Endodermal cell (in vitro differentiated cells): ENCODE data around the gene DIPK1A. TPM values are rescaled to one million over a fixed set of nuclear protein-coding genes. Genes with fewer than 3 reads are reported as not detected.

Experiments used
- DNase-seq: peaks from one replicate; pipeline ENCODE4 v3.0.0-alpha.2; 2017
- H3K27ac ChIP-seq: 2 replicates; pipeline ENCODE4 v1.5.1; 2013; ENCODE audit warnings: mild to moderate bottlenecking, low read depth, low read length, moderate library complexity
- H3K27me3 ChIP-seq: 2 replicates; pipeline ENCODE4 v1.6.1; 2013; ENCODE audit warnings: mild to moderate bottlenecking, low read length, moderate library complexity; ENCODE audit not compliant: insufficient read depth, control insufficient read depth, poor library complexity, severe bottlenecking
- H3K36me3 ChIP-seq: 2 replicates; pipeline ENCODE4 v1.7.0; 2013; ENCODE audit warnings: mild to moderate bottlenecking, low read length, moderate library complexity; ENCODE audit not compliant: control insufficient read depth, insufficient read depth
- H3K4me1 ChIP-seq: one replicate; pipeline ENCODE4 v1.7.0; 2013; ENCODE audit warnings: low read length; ENCODE audit not compliant: control insufficient read depth, insufficient read depth
- H3K4me3 ChIP-seq: 2 replicates; pipeline ENCODE4 v1.5.1; 2013; ENCODE audit warnings: mild to moderate bottlenecking, low read length, moderate library complexity
- H3K9ac ChIP-seq: 2 replicates; pipeline ENCODE4 v1.6.1; 2013; ENCODE audit warnings: mild to moderate bottlenecking, low read length, moderate library complexity; ENCODE audit not compliant: poor library complexity, severe bottlenecking; ENCODE audit errors: extremely low read depth
- H3K9me3 ChIP-seq: 2 replicates; pipeline ENCODE4 v1.6.1; 2013; ENCODE audit warnings: mild to moderate bottlenecking, low read length, moderate library complexity; ENCODE audit not compliant: control insufficient read depth
- H3K27ac Mint-ChIP-seq: 2 replicates; pipeline ENCODE4 v1.8.0; 2020; ENCODE audit warnings: mixed read lengths
- H3K27me3 Mint-ChIP-seq: 2 replicates; pipeline ENCODE4 v1.8.0; 2021; ENCODE audit warnings: mild to moderate bottlenecking, mixed read lengths; ENCODE audit not compliant: insufficient read depth
- H3K36me3 Mint-ChIP-seq: 2 replicates; pipeline ENCODE4 v1.8.0; 2020; ENCODE audit warnings: low read depth, mixed read lengths
- H3K4me1 Mint-ChIP-seq: 2 replicates; pipeline ENCODE4 v1.8.0; 2020; ENCODE audit warnings: mixed read lengths
- H3K4me3 Mint-ChIP-seq: 2 replicates; pipeline ENCODE4 v1.8.0; 2020; ENCODE audit warnings: mild to moderate bottlenecking, moderate library complexity, mixed read lengths
- H3K9me3 Mint-ChIP-seq: 2 replicates; pipeline ENCODE4 v1.8.0; 2020; ENCODE audit warnings: mild to moderate bottlenecking, mixed read lengths
- CTCF ChIP-seq: fragments of 200-600 bp; sonication (generic); conservative IDR thresholded peaks from 2 replicates; pipeline ENCODE4 v1.5.0; 2021; ENCODE audit warnings: antibody characterized with exemption, mild to moderate bottlenecking
- WGBS, 2 experiments: methylation state at CpG; one replicate each; pipeline versions ENCODE4 v1.1.5 to v1.1.7; 2013; ENCODE audit warnings: missing lambda C conversion rate in 2 of 2, mixed read lengths in 1 of 2; ENCODE audit not compliant: insufficient coverage in 1 of 2, insufficient read length in 1 of 2; 5-methylcytosine and 5-hydroxymethylcytosine counted together
- total RNA-seq, 2 donors: library from RNA; stranded (reverse); fragmentation: NEBNext Ultra II Directional in 1 of 2; extraction: Animal tissue kit (Norgen Biotek cat#: 25700) in 1 of 2; gene quantifications; 2 replicates in 1 of 2; 3 replicates in 1 of 2; pipeline ENCODE4 v1.2.1, GENCODE V29; 2021

Gene DIPK1A
- total RNA-seq, 2 donors from 2014 or later: 4.0 to 6.6 TPM

- H3K27ac Mint-ChIP-seq: no peak overlapping the region
- peaks cover 11% of the 10 kb centered on the region for H3K4me1 Mint-ChIP-seq
- Histone ChIP-seq H3K27ac (no peak overlapping the region), H3K4me3 (no peak overlapping the region), H3K4me1 (no peaks in the 10 kb centered on the region), H3K27me3 (no peaks in the 10 kb centered on the region), H3K9me3 (no peaks in the 10 kb centered on the region), H3K36me3 (no peaks in the 10 kb centered on the region), H3K9ac (no peak overlapping the region)
- H3K27me3 Mint-ChIP-seq: no peaks in the 10 kb centered on the region
- H3K4me3 Mint-ChIP-seq: no peak overlapping the region
- no peak for DNase-seq
- 81 to 85% methylated on average over 2 to 4 of the region's 4 CpGs for WGBS, 2 experiments
- no peak for TF ChIP-seq CTCF
- no peaks in the 10 kb centered on the region for H3K36me3 Mint-ChIP-seq
- H3K9me3 Mint-ChIP-seq: no peaks in the 10 kb centered on the region
Observed at GRCh38 chr1:92879316-92879968, 81.8 kb downstream of the DIPK1A start.

DNA sequence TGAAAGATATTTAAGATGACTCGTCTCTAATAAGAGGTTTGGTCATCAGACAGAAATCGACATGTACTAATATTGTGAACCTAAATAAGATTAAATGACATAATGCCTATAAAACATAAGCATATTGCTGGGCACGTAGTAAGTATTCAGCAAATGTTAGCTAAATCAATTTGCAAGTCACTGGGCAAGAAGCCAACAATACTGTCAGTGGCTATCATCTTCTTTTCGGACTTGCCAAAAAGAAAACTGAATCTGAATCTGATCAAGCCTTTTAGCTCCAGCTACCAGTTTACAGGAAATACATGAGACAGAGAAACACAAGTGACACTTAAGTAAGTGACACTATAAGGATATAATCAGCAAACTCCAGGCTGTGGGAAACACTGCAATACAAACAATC, 83.5 kb downstream of the DIPK1A start:
- WGBS, 2 experiments: 93 to 96% methylated on average over 2 to 3 of the region's 4 CpGs
- H3K9me3 ChIP-seq: peaks cover 2% of the 10 kb centered on the region

GRCh38 chr1:92877081-92877711, 84.1 kb downstream of the DIPK1A start:
- H3K4me3 ChIP-seq: no peak overlapping the region
- H3K4me1 ChIP-seq: no peaks in the 10 kb centered on the region
- DNase-seq: no peak
- Mint-ChIP-seq H3K9me3 (peaks cover 8% of the 10 kb centered on the region), H3K4me1 (peaks cover 11% of the 10 kb centered on the region), H3K36me3 (peaks cover 8% of the 10 kb centered on the region), H3K27me3 (no peaks in the 10 kb centered on the region), H3K27ac (no peak overlapping the region), H3K4me3 (no peak overlapping the region)
- no peak overlapping the region for H3K9ac ChIP-seq
- no peaks in the 10 kb centered on the region for H3K27me3 ChIP-seq
- no peak for TF ChIP-seq CTCF
- H3K27ac ChIP-seq: no peak overlapping the region
- H3K9me3 ChIP-seq: peaks cover 8% of the 10 kb centered on the region
- WGBS, 2 experiments: 90 to 93% methylated on average over 4 of the region's 4 CpGs
- no peaks in the 10 kb centered on the region for H3K36me3 ChIP-seq

More for the DNA sequence above, 83.5 kb downstream of the DIPK1A start:
- Mint-ChIP-seq H3K4me1 (peaks cover 11% of the 10 kb centered on the region), H3K4me3 (no peak overlapping the region), H3K36me3 (peaks cover 4% of the 10 kb centered on the region), H3K27ac (no peak overlapping the region), H3K27me3 (no peaks in the 10 kb centered on the region), H3K9me3 (peaks cover 3% of the 10 kb centered on the region)
- no peak overlapping the region for H3K4me3 ChIP-seq
- no peak overlapping the region for H3K9ac ChIP-seq
- no peaks in the 10 kb centered on the region for H3K27me3 ChIP-seq
- DNase-seq: no peak
- H3K36me3 ChIP-seq: no peaks in the 10 kb centered on the region
- no peak overlapping the region for H3K27ac ChIP-seq
- no peak for TF ChIP-seq CTCF
- H3K4me1 ChIP-seq: no peaks in the 10 kb centered on the region
